ENCODE measurements around the gene UBXN2A.

Gene UBXN2A

GRCh38 chr2:23939987-23940717 lies at the start of gene UBXN2A:
Gene UBXN2A, plus strand, starts transcription at chr2:23940463. Its CDS starts 17,852 bp downstream, at chr2:23958315.
- peak; percentile 96 for DNase-seq (ENCODE audit: low spot score)

- no peak for DNase-seq (ENCODE audit: low spot score)
Observed at GRCh38 chr2:23900133-23900532, 40.1 kb upstream of the UBXN2A start.

GRCh38 chr2:23900541-23901322 lies 39.5 kb upstream of the UBXN2A start:
- no peak for DNase-seq (ENCODE audit: low spot score)

GRCh38 chr2:23901966-23902846 lies 38.1 kb upstream of the UBXN2A start:
- DNase-seq (ENCODE audit: low spot score): no peak

GRCh38 chr2:23903034-23903433 lies 37.2 kb upstream of the UBXN2A start:
- no peak for DNase-seq (ENCODE audit: low spot score)

- no peak for DNase-seq (ENCODE audit: low spot score)
Observed at GRCh38 chr2:23904215-23904614, 36.0 kb upstream of the UBXN2A start.

GRCh38 chr2:23904692-23905091 lies 35.6 kb upstream of the UBXN2A start:
- DNase-seq (ENCODE audit: low spot score): no peak

- no peak for DNase-seq (ENCODE audit: low spot score)
Observed at GRCh38 chr2:23905155-23905554, 35.1 kb upstream of the UBXN2A start.

- DNase-seq (ENCODE audit: low spot score): no peak
Observed at GRCh38 chr2:23912054-23912453, 28.2 kb upstream of the UBXN2A start.

GRCh38 chr2:23915327-23915726 lies 24.9 kb upstream of the UBXN2A start:
- DNase-seq (ENCODE audit: low spot score): no peak

GRCh38 chr2:23916727-23917405 lies 23.4 kb upstream of the UBXN2A start:
- DNase-seq (ENCODE audit: low spot score): no peak

- no peak for DNase-seq (ENCODE audit: low spot score)
Observed at GRCh38 chr2:23918837-23919489, 21.3 kb upstream of the UBXN2A start.

GRCh38 chr2:23924589-23925359 lies 15.5 kb upstream of the UBXN2A start:
- DNase-seq (ENCODE audit: low spot score): no peak

GRCh38 chr2:23925702-23926289 lies 14.5 kb upstream of the UBXN2A start:
- peak; percentile 16 for DNase-seq (ENCODE audit: low spot score)

GRCh38 chr2:23926290-23926749 lies 13.9 kb upstream of the UBXN2A start:
- DNase-seq (ENCODE audit: low spot score): peak; percentile 57

- DNase-seq (ENCODE audit: low spot score): peak; percentile 98
Observed at GRCh38 chr2:23926750-23927571, 13.3 kb upstream of the UBXN2A start, which contains the start of gene ATAD2B. Gene ATAD2B, minus strand, starts transcription at chr2:23927123. Its CDS starts 353 bp downstream, at chr2:23926770.

GRCh38 chr2:23934259-23934658 lies 6.0 kb upstream of the UBXN2A start:
- no peak for DNase-seq (ENCODE audit: low spot score)

GRCh38 chr2:23940718-23941620 lies 706 bp downstream of the UBXN2A start:
- DNase-seq (ENCODE audit: low spot score): no peak

Measured in iPS-NIHi11 (cell line).